Hepatocyte (in vitro differentiated cells): Measurements from ENCODE around the gene ST6GAL2. TPM values are rescaled to one million over a fixed set of nuclear protein-coding genes. Genes with fewer than 3 reads are reported as not detected.

Experiments used
- DNase-seq: peaks from one replicate; pipeline ENCODE4 v3.0.0-alpha.2; 2016; ENCODE audit warnings: low spot score
- H2AFZ ChIP-seq: fragments of 200-600 bp; sonication (generic); 2 replicates; pipeline ENCODE4 v1.6.0; 2016; ENCODE audit warnings: antibody characterized with exemption, mild to moderate bottlenecking
- H3K27ac ChIP-seq: fragments of 200-600 bp; sonication (generic); 2 replicates; pipeline ENCODE4 v1.5.1; 2016; ENCODE audit warnings: mild to moderate bottlenecking
- H3K27me3 ChIP-seq: fragments of 200-600 bp; sonication (generic); 2 replicates; pipeline ENCODE4 v1.6.1; 2016
- H3K36me3 ChIP-seq: fragments of 200-600 bp; sonication (generic); replicated peaks from 2 replicates; pipeline ENCODE4 v1.5.1; 2016; ENCODE audit warnings: low read depth; ENCODE audit not compliant: insufficient read depth
- H3K4me1 ChIP-seq: fragments of 200-600 bp; sonication (generic); 2 replicates; pipeline ENCODE4 v1.5.1; 2016; ENCODE audit warnings: mild to moderate bottlenecking, moderate library complexity; ENCODE audit not compliant: insufficient read depth
- H3K4me2 ChIP-seq: fragments of 200-600 bp; sonication (generic); 2 replicates; pipeline ENCODE4 v1.6.0; 2016
- H3K4me3 ChIP-seq: fragments of 200-600 bp; sonication (generic); 2 replicates; pipeline ENCODE4 v1.5.1; 2016; ENCODE audit warnings: mild to moderate bottlenecking
- H3K79me2 ChIP-seq: fragments of 200-600 bp; sonication (generic); 2 replicates; pipeline ENCODE4 v1.6.0; 2017; ENCODE audit warnings: mild to moderate bottlenecking
- H3K9me2 ChIP-seq: fragments of 200-600 bp; sonication (generic); replicated peaks from 2 replicates; pipeline ENCODE4 v1.6.0; 2017; ENCODE audit warnings: mild to moderate bottlenecking; ENCODE audit not compliant: insufficient read depth
- H3K9me3 ChIP-seq: fragments of 200-600 bp; sonication (generic); 2 replicates; pipeline ENCODE4 v1.5.1; 2016; ENCODE audit warnings: low read depth, mild to moderate bottlenecking
- H4K20me1 ChIP-seq: fragments of 200-600 bp; sonication (generic); 2 replicates; pipeline ENCODE4 v1.6.0; 2016; ENCODE audit warnings: mild to moderate bottlenecking; ENCODE audit not compliant: insufficient read depth, poor library complexity, severe bottlenecking
- EZH2 ChIP-seq: fragments of 200-600 bp; sonication (generic); IDR thresholded peaks from 2 replicates; pipeline ENCODE4 v1.6.1; 2016; ENCODE audit warnings: antibody characterized with exemption, mild to moderate bottlenecking, borderline replicate concordance
- EZH2phosphoT487 ChIP-seq: fragments of 200-600 bp; sonication (generic); IDR thresholded peaks from one replicate; pipeline ENCODE4 v1.6.1; 2018; ENCODE audit warnings: antibody characterized with exemption, mild to moderate bottlenecking, low read depth, moderate library complexity; ENCODE audit not compliant: unreplicated experiment, severe bottlenecking
- WGBS: methylation state at CpG from one replicate; pipeline ENCODE4 v1.1.6; 2016; ENCODE audit warnings: low lambda C conversion rate; ENCODE audit errors: missing lambda C conversion rate; 5-methylcytosine and 5-hydroxymethylcytosine counted together
- polyA plus RNA-seq: library from polyadenylated mRNA; unstranded; fragments of >200 nt; fragmentation: Nextera tagmentation; extraction: Ambion mirVana; gene quantifications from 2 replicates; pipeline ENCODE4 v1.2.1, GENCODE V29; 2016
- total RNA-seq: library from RNA; depleted of rRNA; stranded (reverse); fragments of >200 nt; gene quantifications from 2 replicates; pipeline ENCODE4 v1.2.3, GENCODE V29; 2014
- TF ChIP-seq, protein P1 (sequence below): fragments of 200-600 bp; sonication (generic); IDR thresholded peaks from 2 replicates; pipeline ENCODE4 v1.5.1; 2016; ENCODE audit warnings: antibody characterized with exemption, mild to moderate bottlenecking; ENCODE audit not compliant: poor library complexity

ST6GAL2 gene
- total and polyA plus RNA-seq, 2 experiments from 2014 or later: 3.2 to 14.4 TPM

DNA sequence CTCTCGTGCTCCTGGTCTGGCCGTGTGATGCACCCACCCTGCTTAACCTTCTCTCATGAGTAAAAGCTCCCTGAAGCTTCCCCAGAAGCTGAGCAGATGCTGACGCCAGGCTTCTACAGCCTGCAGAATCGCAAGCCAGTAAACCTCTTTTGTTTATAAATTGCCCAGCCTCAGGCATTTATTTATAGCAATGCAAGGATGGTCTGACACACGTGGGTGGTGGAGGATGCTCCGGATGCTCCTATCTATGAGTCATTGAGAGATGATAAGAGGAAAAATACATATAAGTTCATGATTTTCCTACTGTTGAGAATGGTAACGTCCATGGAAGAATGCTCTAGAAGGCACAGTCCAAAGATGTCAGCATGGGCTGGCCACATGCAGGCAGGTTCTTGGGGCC is 8.6 kb upstream of the ST6GAL2 start:
- Histone ChIP-seq H3K4me3 (no peak overlapping the region), H3K27me3 (peaks cover 10% of the 10 kb centered on the region), H3K9me3 (no peaks in the 10 kb centered on the region), H3K9me2 (no peaks in the 10 kb centered on the region), H2AFZ (no peak overlapping the region), H3K27ac (no peak overlapping the region), H3K36me3 (no peaks in the 10 kb centered on the region), H3K4me2 (no peak overlapping the region), H3K4me1 (no peaks in the 10 kb centered on the region), H3K79me2 (no peaks in the 10 kb centered on the region), H4K20me1 (no peaks in the 10 kb centered on the region)
- DNase-seq: no peak
- TF ChIP-seq EZH2 (no peak), EZH2phosphoT487 (no peak)
- TF ChIP-seq, protein P1, sequence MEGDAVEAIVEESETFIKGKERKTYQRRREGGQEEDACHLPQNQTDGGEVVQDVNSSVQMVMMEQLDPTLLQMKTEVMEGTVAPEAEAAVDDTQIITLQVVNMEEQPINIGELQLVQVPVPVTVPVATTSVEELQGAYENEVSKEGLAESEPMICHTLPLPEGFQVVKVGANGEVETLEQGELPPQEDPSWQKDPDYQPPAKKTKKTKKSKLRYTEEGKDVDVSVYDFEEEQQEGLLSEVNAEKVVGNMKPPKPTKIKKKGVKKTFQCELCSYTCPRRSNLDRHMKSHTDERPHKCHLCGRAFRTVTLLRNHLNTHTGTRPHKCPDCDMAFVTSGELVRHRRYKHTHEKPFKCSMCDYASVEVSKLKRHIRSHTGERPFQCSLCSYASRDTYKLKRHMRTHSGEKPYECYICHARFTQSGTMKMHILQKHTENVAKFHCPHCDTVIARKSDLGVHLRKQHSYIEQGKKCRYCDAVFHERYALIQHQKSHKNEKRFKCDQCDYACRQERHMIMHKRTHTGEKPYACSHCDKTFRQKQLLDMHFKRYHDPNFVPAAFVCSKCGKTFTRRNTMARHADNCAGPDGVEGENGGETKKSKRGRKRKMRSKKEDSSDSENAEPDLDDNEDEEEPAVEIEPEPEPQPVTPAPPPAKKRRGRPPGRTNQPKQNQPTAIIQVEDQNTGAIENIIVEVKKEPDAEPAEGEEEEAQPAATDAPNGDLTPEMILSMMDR: no peak
- 84% methylated on average over 7 of the region's 7 CpGs for WGBS

DNA sequence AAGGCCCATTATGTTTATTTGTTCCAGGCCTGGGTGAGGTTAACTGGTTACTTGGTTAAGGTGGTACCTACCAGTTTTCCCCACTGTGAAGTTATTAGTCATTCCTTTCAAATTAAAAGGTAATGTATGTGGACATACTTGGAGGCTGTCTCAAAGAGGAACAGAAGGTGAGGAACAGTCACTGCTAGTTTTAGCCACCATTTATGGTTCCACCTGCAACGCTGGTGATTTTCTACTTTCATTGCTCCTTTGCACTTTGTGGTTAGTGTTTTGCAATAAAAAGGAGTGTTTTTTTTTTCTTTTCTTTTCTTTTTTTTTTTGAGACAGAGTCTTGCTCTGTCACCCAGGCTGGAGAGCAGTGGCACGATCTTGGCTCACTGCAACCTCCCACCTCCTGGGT is 6.1 kb upstream of the ST6GAL2 start:
- Histone ChIP-seq H3K27ac (no peak overlapping the region), H3K9me3 (no peaks in the 10 kb centered on the region), H3K27me3 (peaks cover 26% of the 10 kb centered on the region), H2AFZ (no peak overlapping the region), H4K20me1 (no peaks in the 10 kb centered on the region), H3K4me2 (no peak overlapping the region), H3K4me1 (peaks cover 5% of the 10 kb centered on the region), H3K9me2 (no peaks in the 10 kb centered on the region), H3K4me3 (no peak overlapping the region), H3K36me3 (no peaks in the 10 kb centered on the region), H3K79me2 (no peaks in the 10 kb centered on the region)
- WGBS: 88% methylated on average over 2 of the region's 2 CpGs
- TF ChIP-seq EZH2phosphoT487: no peak
- TF ChIP-seq, protein P1: no peak
- TF ChIP-seq EZH2: no peak
- no peak for DNase-seq

DNA sequence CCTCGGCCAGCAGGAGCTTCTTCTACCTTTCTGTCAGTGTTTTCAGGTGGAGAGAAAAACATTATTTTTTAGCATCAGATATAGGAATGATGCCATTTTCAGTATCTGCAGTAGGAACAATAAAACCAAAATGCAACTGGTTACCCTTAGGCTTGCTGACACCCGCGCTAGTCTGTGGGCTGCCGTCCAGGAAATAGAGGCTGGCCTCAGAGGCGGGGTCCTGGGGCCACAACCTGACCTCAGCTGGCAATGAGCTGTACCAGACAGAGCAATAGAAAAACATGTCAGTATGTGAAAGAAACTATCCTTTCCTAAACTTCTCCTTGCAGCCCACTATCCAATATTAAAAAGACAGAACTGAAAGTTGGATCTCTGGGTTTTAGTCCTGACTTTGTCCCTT is 4.6 kb upstream of the ST6GAL2 start:
- H3K79me2 ChIP-seq: no peaks in the 10 kb centered on the region
- no peak overlapping the region for H3K4me3 ChIP-seq
- no peak for DNase-seq
- H3K27me3 ChIP-seq: peaks cover 38% of the 10 kb centered on the region
- H3K4me1 ChIP-seq: peaks cover 5% of the 10 kb centered on the region
- 36% methylated on average over 5 of the region's 5 CpGs for WGBS
- no peaks in the 10 kb centered on the region for H3K36me3 ChIP-seq
- H3K27ac ChIP-seq: no peak overlapping the region
- no peaks in the 10 kb centered on the region for H4K20me1 ChIP-seq
- H3K4me2 ChIP-seq: no peak overlapping the region
- H3K9me2 ChIP-seq: no peaks in the 10 kb centered on the region
- H2AFZ ChIP-seq: no peak overlapping the region
- TF ChIP-seq, protein P1: no peak
- TF ChIP-seq EZH2 (no peak), EZH2phosphoT487 (no peak)
- no peaks in the 10 kb centered on the region for H3K9me3 ChIP-seq
